Sigmoid colon (tissue), 7 donors: ENCODE measurements around the gene EIF4G3. TPM values are rescaled to one million over a fixed set of nuclear protein-coding genes. Genes with fewer than 3 reads are reported as not detected.
"Not testable (repeated sequence)": the region's sequence is repeated elsewhere in the genome, so short reads cannot be mapped to it uniquely, and the experiment has no call there.

Source experiments
- DNase-seq: peaks from one replicate; pipeline ENCODE4 v3.0.0-alpha.2; 2019
- H3K27ac ChIP-seq, 4 donors: fragments of 200-600 bp; sonication (generic); one replicate each; pipeline ENCODE4 v1.5.1; 2016 to 2019; ENCODE audit warnings: mild to moderate bottlenecking in 1 of 4
- H3K27me3 ChIP-seq, 3 donors: fragments of 200-600 bp; sonication (generic); one replicate each; pipeline ENCODE4 v1.5.1; 2019; ENCODE audit warnings: mild to moderate bottlenecking in 1 of 3
- H3K36me3 ChIP-seq, 4 donors: fragments of 200-600 bp; sonication (generic); one replicate each; pipeline ENCODE4 v1.5.1; 2016 to 2019
- H3K4me1 ChIP-seq, 4 donors: fragments of 200-600 bp; sonication (generic); one replicate each; pipeline ENCODE4 v1.5.1; 2017 to 2019
- H3K4me3 ChIP-seq, 4 donors: fragments of 200-600 bp; sonication (generic); one replicate each; pipeline ENCODE4 v1.5.1; 2017 to 2019; ENCODE audit warnings: mild to moderate bottlenecking in 2 of 4, moderate library complexity in 1 of 4
- H3K9me3 ChIP-seq, 4 donors: fragments of 200-600 bp in 3 of 4; sonication (generic) in 3 of 4; one replicate each; pipeline versions ENCODE4 v1.5.1 to v1.6.1; 2013 to 2019
- EP300 ChIP-seq, 4 donors: sonication (generic); formaldehyde crosslinking; IDR thresholded peaks; one replicate each; pipeline ENCODE4 v1.6.1; 2017; ENCODE audit warnings: antibody characterized with exemption in 4 of 4
- POLR2A ChIP-seq, 2 donors: fragments of 450-650 bp; IDR thresholded peaks; one replicate each; pipeline ENCODE4 v1.6.1; 2016; ENCODE audit warnings: antibody characterized with exemption in 2 of 2, mild to moderate bottlenecking in 2 of 2, moderate library complexity in 2 of 2
- POLR2AphosphoS5 ChIP-seq, 4 donors: sonication (generic); formaldehyde crosslinking; IDR thresholded peaks; one replicate each; pipeline ENCODE4 v1.6.1; 2017; ENCODE audit warnings: antibody characterized with exemption in 4 of 4
- WGBS, 2 donors: extraction: QIAGEN DNeasy Blood & Tissue Kit; methylation state at CpG; one replicate each; pipeline ENCODE4 v1.1.7; 2013; 5-methylcytosine and 5-hydroxymethylcytosine counted together
- intact Hi-C: fragments of 100-400 bp; cut with DNase I; formaldehyde crosslinking; loops from one replicate; pipeline ENCODE4 v1.15.1; 2023
- polyA plus RNA-seq, 3 donors: library from polyadenylated mRNA; stranded (reverse); fragments of 200-250 nt; gene quantifications; one replicate each; pipeline ENCODE4 v1.2.3, GENCODE V29; 2013
- total RNA-seq, 4 donors: library from RNA; depleted of rRNA; stranded (reverse); fragments of >200 nt; gene quantifications; one replicate each; pipeline ENCODE4 v1.1.0, GENCODE V29; 2016
- TF ChIP-seq, protein P1 (sequence below), 4 experiments: fragments of 450-650 bp in 3 of 4; fragments of 200-600 bp in 1 of 4; IDR thresholded peaks; one replicate each; pipeline ENCODE4 v1.5.1; 2016 to 2019; ENCODE audit warnings: antibody characterized with exemption in 4 of 4, mild to moderate bottlenecking in 3 of 4, moderate library complexity in 2 of 4
- donor health status: healthy with polysubstance abuse.
- donor health status: Bipolar disorder and iron deficiency.
- donor health status: healthy.

Gene EIF4G3
- total and polyA plus RNA-seq, 7 donors: 13.4 to 65.9 (median 33.5) TPM

DNA sequence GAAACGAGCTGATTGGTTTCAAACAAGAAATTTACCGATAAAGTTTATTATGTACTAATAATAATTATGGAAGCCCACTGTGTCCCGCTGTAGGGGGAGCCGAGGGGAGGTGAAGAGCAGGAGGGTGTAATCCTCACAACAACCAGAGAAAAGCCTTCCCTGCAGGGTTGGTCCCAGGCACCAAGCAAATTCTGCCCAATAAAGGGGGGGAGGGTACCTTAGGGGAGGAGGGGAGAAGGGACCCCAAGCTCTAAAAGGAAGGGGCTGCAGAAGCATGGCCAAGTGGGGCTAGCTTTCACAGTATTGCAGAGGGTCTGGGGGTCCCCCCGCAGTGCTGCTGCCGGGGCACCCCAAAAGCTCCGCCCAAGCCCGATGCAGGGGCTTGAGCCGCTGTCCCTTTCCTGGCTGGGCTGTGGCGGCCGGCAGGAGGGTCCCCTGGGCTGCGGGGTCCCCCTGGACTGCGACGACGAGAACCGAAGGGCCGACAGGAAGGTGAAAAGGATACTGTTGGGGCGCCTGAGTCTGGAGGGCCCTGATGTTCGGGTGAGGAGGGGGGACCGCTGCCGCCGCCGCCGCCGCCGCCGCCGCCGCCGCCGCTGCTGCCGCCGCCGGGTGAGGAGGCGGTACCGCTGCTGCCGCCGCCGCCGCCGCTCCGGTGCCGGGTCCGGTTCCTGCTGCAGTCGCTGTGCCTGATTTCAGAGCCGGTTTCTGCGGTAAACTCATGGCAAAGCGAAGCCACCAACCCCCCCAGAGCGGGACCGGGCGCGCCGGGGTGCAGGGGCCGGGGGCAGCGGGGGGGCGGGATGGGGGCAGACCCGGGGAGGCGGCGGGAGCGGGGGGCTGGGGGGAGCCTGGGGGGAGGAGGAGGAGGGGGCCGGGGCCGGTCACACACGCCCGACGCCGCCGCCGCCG lies 771 bp downstream of the EIF4G3 start:
- peak; percentile 69 for DNase-seq
- H3K27ac ChIP-seq: peak overlapping the region; percentile 90 to 95 (median 94)
- TF ChIP-seq POLR2A (IDR thresholded peaks at IDR 0.05) (no peak), EP300 (IDR thresholded peaks at IDR 0.05) (no peak), POLR2AphosphoS5 (IDR thresholded peaks at IDR 0.05) (no peak)
- TF ChIP-seq, protein P1, sequence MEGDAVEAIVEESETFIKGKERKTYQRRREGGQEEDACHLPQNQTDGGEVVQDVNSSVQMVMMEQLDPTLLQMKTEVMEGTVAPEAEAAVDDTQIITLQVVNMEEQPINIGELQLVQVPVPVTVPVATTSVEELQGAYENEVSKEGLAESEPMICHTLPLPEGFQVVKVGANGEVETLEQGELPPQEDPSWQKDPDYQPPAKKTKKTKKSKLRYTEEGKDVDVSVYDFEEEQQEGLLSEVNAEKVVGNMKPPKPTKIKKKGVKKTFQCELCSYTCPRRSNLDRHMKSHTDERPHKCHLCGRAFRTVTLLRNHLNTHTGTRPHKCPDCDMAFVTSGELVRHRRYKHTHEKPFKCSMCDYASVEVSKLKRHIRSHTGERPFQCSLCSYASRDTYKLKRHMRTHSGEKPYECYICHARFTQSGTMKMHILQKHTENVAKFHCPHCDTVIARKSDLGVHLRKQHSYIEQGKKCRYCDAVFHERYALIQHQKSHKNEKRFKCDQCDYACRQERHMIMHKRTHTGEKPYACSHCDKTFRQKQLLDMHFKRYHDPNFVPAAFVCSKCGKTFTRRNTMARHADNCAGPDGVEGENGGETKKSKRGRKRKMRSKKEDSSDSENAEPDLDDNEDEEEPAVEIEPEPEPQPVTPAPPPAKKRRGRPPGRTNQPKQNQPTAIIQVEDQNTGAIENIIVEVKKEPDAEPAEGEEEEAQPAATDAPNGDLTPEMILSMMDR (IDR thresholded peaks at IDR 0.05): no peak
- no peaks in the 10 kb centered on the region for H3K9me3 ChIP-seq
- 1 to 2% methylated on average over 66 to 69 of the region's 69 CpGs for WGBS, 2 donors
- H3K36me3 ChIP-seq: no peaks in the 10 kb centered on the region
- peak overlapping the region; percentile 65 to 84 (median 81) for H3K4me3 ChIP-seq
- H3K27me3 ChIP-seq: no peaks in the 10 kb centered on the region
- intact Hi-C loops: loop anchor here (2.0 to 10.0 kb wide), 4 partner anchors 151 to 479 kb away; partner anchors contain the start of gene HP1BP3
- H3K4me1 ChIP-seq: peaks cover 0 to 44% (median 23%) of the 10 kb centered on the region in 4 donors

DNA sequence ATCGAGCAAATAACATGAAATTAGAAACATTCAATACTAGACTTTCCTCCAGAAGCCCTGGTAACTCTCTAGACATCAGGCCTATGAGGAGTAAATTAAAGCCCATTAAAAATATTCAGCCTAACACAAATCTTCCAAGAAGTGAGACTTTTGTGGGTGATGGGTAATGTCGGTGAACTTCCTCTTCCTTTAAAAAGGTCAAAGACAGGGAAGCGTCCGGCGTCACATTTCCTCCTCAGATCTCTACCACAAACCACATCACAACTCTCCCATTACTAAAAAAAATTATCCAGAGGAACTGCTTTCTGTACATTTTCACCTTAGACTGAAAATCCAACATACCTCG lies 1.4 kb downstream of the EIF4G3 start:
- DNase-seq: peak; percentile 72
- intact Hi-C loops: loop anchor here (5.0 to 10.0 kb wide), 3 partner anchors 150 to 478 kb away; no protein-coding TSS in a partner anchor
- no peak for TF ChIP-seq POLR2A (IDR thresholded peaks at IDR 0.05)
- TF ChIP-seq POLR2AphosphoS5 (IDR thresholded peaks at IDR 0.05): peak in 2 of 4 donors; percentile 8 to 29
- TF ChIP-seq, protein P1 (IDR thresholded peaks at IDR 0.05): no peak
- no peaks in the 10 kb centered on the region for H3K27me3 ChIP-seq
- peak overlapping the region; percentile 65 to 84 (median 81) for H3K4me3 ChIP-seq
- peaks cover 0 to 50% (median 27%) of the 10 kb centered on the region in 4 donors for H3K4me1 ChIP-seq
- no peaks in the 10 kb centered on the region for H3K9me3 ChIP-seq
- H3K36me3 ChIP-seq: peaks cover 0 to 1% (median 0%) of the 10 kb centered on the region in 4 donors
- 0 to 2% methylated on average over 6 of the region's 6 CpGs for WGBS, 2 donors
- peak overlapping the region; percentile 90 to 95 (median 94) for H3K27ac ChIP-seq

DNA sequence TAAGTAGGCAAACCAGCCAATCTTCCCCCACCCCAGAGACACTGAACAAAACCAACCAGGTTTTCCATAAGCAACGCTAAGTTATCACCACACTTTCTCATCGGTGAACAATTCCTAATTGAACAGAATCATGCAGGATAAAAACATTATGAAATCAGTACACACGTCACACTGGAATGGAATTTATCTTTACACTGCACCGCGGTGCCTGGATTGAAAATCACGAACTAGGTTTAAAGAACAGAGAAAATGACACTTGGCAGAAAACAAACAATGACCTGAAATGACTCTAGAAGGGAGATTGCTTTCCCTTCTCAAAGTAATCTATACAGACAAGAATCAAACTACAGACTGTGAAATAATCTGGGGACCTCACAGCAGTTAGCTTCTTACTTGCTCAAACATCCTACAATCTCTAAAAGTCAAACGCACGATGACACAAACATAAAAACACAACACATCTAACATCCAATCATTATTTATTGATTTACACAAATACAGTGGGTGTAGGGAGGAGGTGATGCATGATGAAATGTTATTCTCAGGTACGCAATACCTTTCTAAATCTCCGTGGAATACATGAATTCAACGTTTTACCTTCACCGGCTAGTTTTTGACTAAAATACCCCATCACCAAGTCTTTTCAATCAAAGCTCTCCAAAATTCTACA lies 1.9 kb downstream of the EIF4G3 start:
- peaks cover 0 to 50% (median 27%) of the 10 kb centered on the region in 4 donors for H3K4me1 ChIP-seq
- intact Hi-C loops: loop anchor here (5.0 to 10.0 kb wide), 3 partner anchors 150 to 477 kb away; no protein-coding TSS in a partner anchor
- no peak for DNase-seq

DNA sequence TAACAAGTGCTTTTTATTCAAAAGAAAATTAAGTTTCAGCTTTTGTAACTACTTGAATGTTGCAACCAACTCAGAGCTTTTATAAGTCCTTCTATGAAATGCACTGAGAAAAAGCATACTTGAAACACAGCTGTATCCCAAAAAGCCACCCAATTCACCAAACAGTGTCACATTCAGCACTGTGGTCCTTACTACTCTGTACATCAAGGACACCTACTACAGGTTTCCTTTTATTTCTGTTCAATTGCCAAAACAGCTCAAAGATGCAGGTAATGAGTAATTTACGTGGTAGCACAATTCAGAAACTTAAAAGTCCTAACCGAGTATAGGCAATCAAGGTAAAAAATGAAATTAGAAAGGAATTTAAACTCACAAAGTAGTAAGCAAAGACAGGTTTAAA lies 2.5 kb downstream of the EIF4G3 start:
- H3K27ac ChIP-seq: peak overlapping the region; percentile 90 to 95 (median 94)

More for the DNA sequence above, 1.9 kb downstream of the EIF4G3 start:
- Histone ChIP-seq H3K4me3 (peak overlapping the region; percentile 65 to 84 (median 81)), H3K27me3 (no peaks in the 10 kb centered on the region), H3K27ac (peak overlapping the region; percentile 90 to 95 (median 94)), H3K36me3 (peaks cover 0 to 5% (median 0%) of the 10 kb centered on the region in 4 donors), H3K9me3 (no peaks in the 10 kb centered on the region)
- 7 to 32% methylated on average over 12 of the region's 12 CpGs for WGBS, 2 donors
- TF ChIP-seq, protein P1 (IDR thresholded peaks at IDR 0.05): no peak
- TF ChIP-seq POLR2A (IDR thresholded peaks at IDR 0.05) (no peak), EP300 (IDR thresholded peaks at IDR 0.05) (no peak), POLR2AphosphoS5 (IDR thresholded peaks at IDR 0.05) (no peak)

GRCh38 chr1:21173096-21173495 lies 3.6 kb downstream of the EIF4G3 start:
- intact Hi-C loops: loop anchor here (10.0 kb wide), 1 partner anchor 148 kb away; no protein-coding TSS in a partner anchor
- H3K36me3 ChIP-seq: peaks cover 0 to 19% (median 0%) of the 10 kb centered on the region in 4 donors
- peak overlapping the region in 2 of 4 donors; percentile 93 to 95 for H3K27ac ChIP-seq
- WGBS, 2 donors: 85 to 89% methylated on average over 12 of the region's 12 CpGs
- not testable (repeated sequence) for H3K27me3 ChIP-seq, DNase-seq, H3K9me3 ChIP-seq, H3K4me3 ChIP-seq
- peaks cover 0 to 50% (median 27%) of the 10 kb centered on the region in 4 donors for H3K4me1 ChIP-seq

More for the DNA sequence above, 2.5 kb downstream of the EIF4G3 start:
- DNase-seq: no peak
- peak overlapping the region in 3 of 4 donors; percentile 65 to 83 (median 79) for H3K4me3 ChIP-seq
- peaks cover 0 to 50% (median 27%) of the 10 kb centered on the region in 4 donors for H3K4me1 ChIP-seq
- peaks cover 0 to 10% (median 0%) of the 10 kb centered on the region in 4 donors for H3K36me3 ChIP-seq
- WGBS, 2 donors: 35 to 68% methylated on average over 2 of the region's 2 CpGs
- no peaks in the 10 kb centered on the region for H3K27me3 ChIP-seq
- TF ChIP-seq, protein P1 (IDR thresholded peaks at IDR 0.05): no peak
- TF ChIP-seq POLR2A (IDR thresholded peaks at IDR 0.05) (no peak), EP300 (IDR thresholded peaks at IDR 0.05) (no peak), POLR2AphosphoS5 (IDR thresholded peaks at IDR 0.05) (no peak)
- H3K9me3 ChIP-seq: no peaks in the 10 kb centered on the region
- intact Hi-C loops: loop anchor here (10.0 kb wide), 1 partner anchor 149 kb away; no protein-coding TSS in a partner anchor
